MM.1S (cell line): Measurements from ENCODE around the gene WASF2.
"Not testable (repeated sequence)": the region's sequence is repeated elsewhere in the genome, so short reads cannot be mapped to it uniquely, and the experiment has no call there.

Experiments used
- DNase-seq: peaks from one replicate; pipeline ENCODE4 v3.0.0-alpha.2; 2015
- H2AFZ ChIP-seq: fragments of 300-600 bp; sonication (generic); 2 replicates; pipeline ENCODE4 v1.6.0; 2016; ENCODE audit warnings: antibody characterized with exemption, low read length
- H3F3A ChIP-seq: fragments of 300-600 bp; sonication (generic); 2 replicates; pipeline ENCODE4 v1.6.1; 2016; ENCODE audit warnings: mild to moderate bottlenecking, antibody characterized with exemption, low read length, moderate library complexity, mixed read lengths; ENCODE audit not compliant: insufficient read depth
- H3K27ac ChIP-seq: fragments of 300-600 bp; sonication (generic); 2 replicates; pipeline ENCODE4 v1.5.1; 2016; ENCODE audit warnings: mild to moderate bottlenecking, low read length
- H3K27me3 ChIP-seq: fragments of 300-600 bp; sonication (generic); replicated peaks from 2 replicates; pipeline ENCODE4 v1.6.0; 2016; ENCODE audit warnings: low read length; ENCODE audit not compliant: insufficient read depth
- H3K36me3 ChIP-seq: fragments of 300-600 bp; sonication (generic); replicated peaks from 2 replicates; pipeline ENCODE4 v1.6.1; 2016; ENCODE audit warnings: mild to moderate bottlenecking, low read length, mixed read lengths; ENCODE audit not compliant: insufficient read depth
- H3K4me1 ChIP-seq: fragments of 300-600 bp; sonication (generic); 2 replicates; pipeline ENCODE4 v1.6.1; 2016; ENCODE audit warnings: low read length, mixed read lengths
- H3K4me2 ChIP-seq: fragments of 300-600 bp; sonication (generic); 2 replicates; pipeline ENCODE4 v1.6.0; 2016; ENCODE audit warnings: low read depth, low read length
- H3K4me3 ChIP-seq: fragments of 300-600 bp; sonication (generic); 2 replicates; pipeline ENCODE4 v1.5.1; 2016; ENCODE audit warnings: low read length, mixed read lengths
- H3K79me2 ChIP-seq: fragments of 300-600 bp; sonication (generic); 2 replicates; pipeline ENCODE4 v1.6.1; 2016; ENCODE audit warnings: mixed run types, low read length, mixed read lengths
- H3K9ac ChIP-seq: fragments of 300-600 bp; sonication (generic); 2 replicates; pipeline ENCODE4 v1.6.1; 2016; ENCODE audit warnings: low read length, mixed read lengths
- H3K9me2 ChIP-seq: fragments of 300-600 bp; sonication (generic); replicated peaks from 2 replicates; pipeline ENCODE4 v1.6.1; 2016; ENCODE audit warnings: mild to moderate bottlenecking, low read length, mixed read lengths; ENCODE audit not compliant: insufficient read depth
- H3K9me3 ChIP-seq: fragments of 300-600 bp; sonication (generic); replicated peaks from 2 replicates; pipeline ENCODE4 v1.6.1; 2016; ENCODE audit warnings: mild to moderate bottlenecking, low read length, mixed read lengths; ENCODE audit not compliant: insufficient read depth
- H4K20me1 ChIP-seq: fragments of 300-600 bp; sonication (generic); 2 replicates; pipeline ENCODE4 v1.6.1; 2016; ENCODE audit warnings: mild to moderate bottlenecking, low read length, moderate library complexity, mixed read lengths; ENCODE audit not compliant: insufficient read depth
- CTCF ChIP-seq: fragments of 300-600 bp; sonication (generic); IDR thresholded peaks from 2 replicates; pipeline ENCODE4 v1.5.1; 2016; ENCODE audit warnings: antibody characterized with exemption, low read length, mixed read lengths
- EZH2 ChIP-seq: fragments of 300-600 bp; sonication (generic); optimal IDR thresholded peaks from 2 replicates; pipeline ENCODE3; 2017; ENCODE audit warnings: low read depth, mild to moderate bottlenecking, antibody characterized with exemption, low read length, mixed read lengths
- EZH2phosphoT487 ChIP-seq: fragments of 300-600 bp; sonication (generic); IDR thresholded peaks from 2 replicates; pipeline ENCODE4 v1.6.1; 2018; ENCODE audit warnings: antibody characterized with exemption, low read length

The WASF2 gene

GRCh38 chr1:27458521-27458920 is 31.4 kb downstream of the WASF2 start:
- H3K9me2 ChIP-seq, H4K20me1 ChIP-seq, H3K4me3 ChIP-seq, H3K9me3 ChIP-seq, H3K9ac ChIP-seq, H3K4me1 ChIP-seq, H3K4me2 ChIP-seq, H3K27me3 ChIP-seq, H3K36me3 ChIP-seq, H3K27ac ChIP-seq, DNase-seq, H2AFZ ChIP-seq, H3F3A ChIP-seq: not testable (repeated sequence)
- H3K79me2 ChIP-seq = peaks cover 88% of the 10 kb centered on the region

- Histone ChIP-seq H3K9me3 (no peaks in the 10 kb centered on the region), H4K20me1 (0 out of 2 replicates have a peak, but pooled peaks cover 3% of the 10 kb centered on the region), H3F3A (no peaks in the 10 kb centered on the region), H2AFZ (no peak overlapping the region), H3K9ac (no peak overlapping the region), H3K27ac (no peak overlapping the region), H3K36me3 (no peaks in the 10 kb centered on the region), H3K79me2 (peaks cover 69% of the 10 kb centered on the region), H3K4me3 (no peak overlapping the region), H3K4me1 (no peaks in the 10 kb centered on the region), H3K27me3 (no peaks in the 10 kb centered on the region), H3K4me2 (no peak overlapping the region), H3K9me2 (no peaks in the 10 kb centered on the region)
- TF ChIP-seq EZH2 = no peak
- TF ChIP-seq EZH2phosphoT487 = no peak
- TF ChIP-seq CTCF = no peak
- DNase-seq = peak; percentile 43
Observed at GRCh38 chr1:27455139-27455811, 34.7 kb downstream of the WASF2 start.

- Histone ChIP-seq H3K36me3 (no peaks in the 10 kb centered on the region), H2AFZ (no peak overlapping the region), H3K4me1 (no peaks in the 10 kb centered on the region), H4K20me1 (0 out of 2 replicates have a peak, but pooled peaks cover 3% of the 10 kb centered on the region), H3K9ac (no peak overlapping the region), H3K4me2 (no peak overlapping the region), H3F3A (no peaks in the 10 kb centered on the region), H3K4me3 (no peak overlapping the region), H3K27me3 (no peaks in the 10 kb centered on the region), H3K9me2 (no peaks in the 10 kb centered on the region), H3K79me2 (peaks cover 69% of the 10 kb centered on the region), H3K9me3 (no peaks in the 10 kb centered on the region), H3K27ac (no peak overlapping the region)
- TF ChIP-seq EZH2phosphoT487 (no peak), CTCF (no peak), EZH2 (no peak)
- DNase-seq = no peak
Observed at GRCh38 chr1:27454610-27455009, 35.4 kb downstream of the WASF2 start.

GRCh38 chr1:27451343-27451742 is 38.6 kb downstream of the WASF2 start:
- Histone ChIP-seq H3K36me3 (no peaks in the 10 kb centered on the region), H3K27ac (peak overlapping the region; percentile 5; the same call in 1 of the 2 replicates), H3K9ac (no peak overlapping the region), H3K4me1 (no peaks in the 10 kb centered on the region), H3K4me3 (no peak overlapping the region), H3K79me2 (peaks cover 72% of the 10 kb centered on the region), H4K20me1 (no peaks in the 10 kb centered on the region), H3F3A (no peaks in the 10 kb centered on the region), H3K9me3 (no peaks in the 10 kb centered on the region), H3K4me2 (no peak overlapping the region), H3K9me2 (no peaks in the 10 kb centered on the region), H2AFZ (no peak overlapping the region), H3K27me3 (no peaks in the 10 kb centered on the region)
- no peak for TF ChIP-seq EZH2phosphoT487
- TF ChIP-seq CTCF = no peak
- TF ChIP-seq EZH2 = no peak
- no peak for DNase-seq
